ENCODE measurements around the gene DCLK2.

- TF ChIP-seq, protein P1, sequence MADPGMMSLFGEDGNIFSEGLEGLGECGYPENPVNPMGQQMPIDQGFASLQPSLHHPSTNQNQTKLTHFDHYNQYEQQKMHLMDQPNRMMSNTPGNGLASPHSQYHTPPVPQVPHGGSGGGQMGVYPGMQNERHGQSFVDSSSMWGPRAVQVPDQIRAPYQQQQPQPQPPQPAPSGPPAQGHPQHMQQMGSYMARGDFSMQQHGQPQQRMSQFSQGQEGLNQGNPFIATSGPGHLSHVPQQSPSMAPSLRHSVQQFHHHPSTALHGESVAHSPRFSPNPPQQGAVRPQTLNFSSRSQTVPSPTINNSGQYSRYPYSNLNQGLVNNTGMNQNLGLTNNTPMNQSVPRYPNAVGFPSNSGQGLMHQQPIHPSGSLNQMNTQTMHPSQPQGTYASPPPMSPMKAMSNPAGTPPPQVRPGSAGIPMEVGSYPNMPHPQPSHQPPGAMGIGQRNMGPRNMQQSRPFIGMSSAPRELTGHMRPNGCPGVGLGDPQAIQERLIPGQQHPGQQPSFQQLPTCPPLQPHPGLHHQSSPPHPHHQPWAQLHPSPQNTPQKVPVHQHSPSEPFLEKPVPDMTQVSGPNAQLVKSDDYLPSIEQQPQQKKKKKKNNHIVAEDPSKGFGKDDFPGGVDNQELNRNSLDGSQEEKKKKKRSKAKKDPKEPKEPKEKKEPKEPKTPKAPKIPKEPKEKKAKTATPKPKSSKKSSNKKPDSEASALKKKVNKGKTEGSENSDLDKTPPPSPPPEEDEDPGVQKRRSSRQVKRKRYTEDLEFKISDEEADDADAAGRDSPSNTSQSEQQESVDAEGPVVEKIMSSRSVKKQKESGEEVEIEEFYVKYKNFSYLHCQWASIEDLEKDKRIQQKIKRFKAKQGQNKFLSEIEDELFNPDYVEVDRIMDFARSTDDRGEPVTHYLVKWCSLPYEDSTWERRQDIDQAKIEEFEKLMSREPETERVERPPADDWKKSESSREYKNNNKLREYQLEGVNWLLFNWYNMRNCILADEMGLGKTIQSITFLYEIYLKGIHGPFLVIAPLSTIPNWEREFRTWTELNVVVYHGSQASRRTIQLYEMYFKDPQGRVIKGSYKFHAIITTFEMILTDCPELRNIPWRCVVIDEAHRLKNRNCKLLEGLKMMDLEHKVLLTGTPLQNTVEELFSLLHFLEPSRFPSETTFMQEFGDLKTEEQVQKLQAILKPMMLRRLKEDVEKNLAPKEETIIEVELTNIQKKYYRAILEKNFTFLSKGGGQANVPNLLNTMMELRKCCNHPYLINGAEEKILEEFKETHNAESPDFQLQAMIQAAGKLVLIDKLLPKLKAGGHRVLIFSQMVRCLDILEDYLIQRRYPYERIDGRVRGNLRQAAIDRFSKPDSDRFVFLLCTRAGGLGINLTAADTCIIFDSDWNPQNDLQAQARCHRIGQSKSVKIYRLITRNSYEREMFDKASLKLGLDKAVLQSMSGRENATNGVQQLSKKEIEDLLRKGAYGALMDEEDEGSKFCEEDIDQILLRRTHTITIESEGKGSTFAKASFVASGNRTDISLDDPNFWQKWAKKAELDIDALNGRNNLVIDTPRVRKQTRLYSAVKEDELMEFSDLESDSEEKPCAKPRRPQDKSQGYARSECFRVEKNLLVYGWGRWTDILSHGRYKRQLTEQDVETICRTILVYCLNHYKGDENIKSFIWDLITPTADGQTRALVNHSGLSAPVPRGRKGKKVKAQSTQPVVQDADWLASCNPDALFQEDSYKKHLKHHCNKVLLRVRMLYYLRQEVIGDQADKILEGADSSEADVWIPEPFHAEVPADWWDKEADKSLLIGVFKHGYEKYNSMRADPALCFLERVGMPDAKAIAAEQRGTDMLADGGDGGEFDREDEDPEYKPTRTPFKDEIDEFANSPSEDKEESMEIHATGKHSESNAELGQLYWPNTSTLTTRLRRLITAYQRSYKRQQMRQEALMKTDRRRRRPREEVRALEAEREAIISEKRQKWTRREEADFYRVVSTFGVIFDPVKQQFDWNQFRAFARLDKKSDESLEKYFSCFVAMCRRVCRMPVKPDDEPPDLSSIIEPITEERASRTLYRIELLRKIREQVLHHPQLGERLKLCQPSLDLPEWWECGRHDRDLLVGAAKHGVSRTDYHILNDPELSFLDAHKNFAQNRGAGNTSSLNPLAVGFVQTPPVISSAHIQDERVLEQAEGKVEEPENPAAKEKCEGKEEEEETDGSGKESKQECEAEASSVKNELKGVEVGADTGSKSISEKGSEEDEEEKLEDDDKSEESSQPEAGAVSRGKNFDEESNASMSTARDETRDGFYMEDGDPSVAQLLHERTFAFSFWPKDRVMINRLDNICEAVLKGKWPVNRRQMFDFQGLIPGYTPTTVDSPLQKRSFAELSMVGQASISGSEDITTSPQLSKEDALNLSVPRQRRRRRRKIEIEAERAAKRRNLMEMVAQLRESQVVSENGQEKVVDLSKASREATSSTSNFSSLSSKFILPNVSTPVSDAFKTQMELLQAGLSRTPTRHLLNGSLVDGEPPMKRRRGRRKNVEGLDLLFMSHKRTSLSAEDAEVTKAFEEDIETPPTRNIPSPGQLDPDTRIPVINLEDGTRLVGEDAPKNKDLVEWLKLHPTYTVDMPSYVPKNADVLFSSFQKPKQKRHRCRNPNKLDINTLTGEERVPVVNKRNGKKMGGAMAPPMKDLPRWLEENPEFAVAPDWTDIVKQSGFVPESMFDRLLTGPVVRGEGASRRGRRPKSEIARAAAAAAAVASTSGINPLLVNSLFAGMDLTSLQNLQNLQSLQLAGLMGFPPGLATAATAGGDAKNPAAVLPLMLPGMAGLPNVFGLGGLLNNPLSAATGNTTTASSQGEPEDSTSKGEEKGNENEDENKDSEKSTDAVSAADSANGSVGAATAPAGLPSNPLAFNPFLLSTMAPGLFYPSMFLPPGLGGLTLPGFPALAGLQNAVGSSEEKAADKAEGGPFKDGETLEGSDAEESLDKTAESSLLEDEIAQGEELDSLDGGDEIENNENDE (IDR thresholded peaks at IDR 0.05; ENCODE audit: insufficient replicate concordance, low read length): no peak
- TF ChIP-seq EP300 (IDR thresholded peaks at IDR 0.05; ENCODE audit: borderline replicate concordance in 1 of 2, low read depth in 2 of 2, low read length in 2 of 2) (no peak), CTCF (IDR thresholded peaks at IDR 0.05; ENCODE audit: control extremely low read depth in 1 of 3, insufficient read depth in 1 of 3, low read depth in 1 of 3, low read length in 3 of 3) (no peak), ATF2 (IDR thresholded peaks at IDR 0.05; ENCODE audit: low read length) (no peak), BRCA1 (IDR thresholded peaks at IDR 0.05; ENCODE audit: low read depth, low read length) (no peak), BACH1 (IDR thresholded peaks at IDR 0.05; ENCODE audit: low read length) (no peak)
These were observed 186.4 kb downstream of the DCLK2 start for GRCh38 chr4:150264595-150265161.
